NCI-H2196 (cell line): Measurements from ENCODE around the gene KPNB1.

ENCODE experiments used
- DNase-seq: peaks from one replicate; lab custom pipeline; 2025; ENCODE audit not compliant: unreplicated experiment; lab: John Stamatoyannopoulos, UW

Gene KPNB1

DNA sequence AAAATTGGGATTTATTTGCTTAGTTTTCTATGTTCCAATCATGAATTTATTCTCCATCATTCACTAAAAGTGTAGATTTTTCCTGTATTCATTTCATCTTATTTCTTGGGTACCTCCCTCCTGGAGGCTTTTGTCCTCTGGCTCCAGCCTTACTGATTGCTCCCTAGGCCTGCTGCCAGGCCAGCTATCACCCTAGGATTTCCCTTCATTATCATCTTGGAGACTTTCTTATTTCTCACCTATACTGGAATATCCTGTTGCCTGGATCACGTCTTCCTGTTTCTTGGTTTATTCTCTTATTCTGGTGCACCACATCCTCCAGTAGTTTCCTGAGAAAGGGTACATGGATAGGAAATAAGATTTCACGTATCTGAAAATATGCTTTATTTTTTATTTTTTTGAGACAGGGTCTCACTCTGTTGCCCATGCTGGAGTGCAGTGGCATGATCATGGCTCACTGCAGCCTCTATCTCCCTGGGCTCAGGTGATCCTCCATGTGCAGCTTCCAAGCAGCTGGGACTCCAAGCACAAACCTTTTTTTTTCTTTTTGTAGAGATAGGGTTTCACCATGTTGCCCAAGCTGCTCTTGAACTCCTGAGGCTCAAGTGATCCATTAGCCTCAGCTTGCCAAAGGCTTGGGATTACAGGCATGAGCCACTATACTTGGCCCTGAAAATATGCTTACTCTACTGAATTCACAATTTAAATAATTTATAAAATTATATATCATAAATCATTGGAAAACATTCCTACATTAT is 13.3 kb upstream of the KPNB1 start:
- peak; percentile 44 for DNase-seq

DNA sequence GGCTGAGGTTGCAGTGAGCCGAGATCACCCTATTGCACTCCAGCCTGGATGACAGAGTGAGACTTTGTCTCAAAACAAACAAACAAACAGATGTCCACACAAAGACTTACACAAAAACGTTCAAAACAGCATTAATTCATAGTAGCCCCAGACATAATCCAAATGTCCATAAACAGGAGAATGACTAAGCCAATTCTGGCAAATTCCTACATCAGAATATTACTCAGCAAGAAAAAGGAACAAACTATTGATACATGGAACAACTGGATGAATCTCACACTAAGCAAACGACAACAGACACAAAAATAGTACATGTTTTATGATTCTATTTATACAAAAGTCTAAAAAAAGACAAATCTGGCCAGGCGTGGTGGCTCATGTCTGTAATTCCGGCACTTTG is 10.8 kb upstream of the KPNB1 start:
- no peak for DNase-seq

DNA sequence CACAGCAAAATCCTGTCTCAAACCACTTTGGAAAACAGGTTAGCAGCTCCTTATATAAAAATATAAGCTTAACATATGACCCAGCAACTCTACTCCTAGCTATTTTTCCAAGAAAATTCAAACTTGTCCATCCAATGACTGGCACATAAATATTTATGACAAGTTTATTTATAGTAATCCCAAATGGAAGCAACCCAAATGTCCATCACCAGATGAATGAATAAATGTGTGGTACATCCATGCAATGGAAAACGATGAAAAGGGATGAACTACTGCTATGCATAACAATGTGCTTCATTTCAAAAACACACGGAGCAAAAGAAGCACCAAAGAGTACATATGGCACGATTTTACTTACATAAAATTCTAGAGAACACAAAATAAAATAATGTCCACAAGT is 9.6 kb upstream of the KPNB1 start:
- no peak for DNase-seq

DNA sequence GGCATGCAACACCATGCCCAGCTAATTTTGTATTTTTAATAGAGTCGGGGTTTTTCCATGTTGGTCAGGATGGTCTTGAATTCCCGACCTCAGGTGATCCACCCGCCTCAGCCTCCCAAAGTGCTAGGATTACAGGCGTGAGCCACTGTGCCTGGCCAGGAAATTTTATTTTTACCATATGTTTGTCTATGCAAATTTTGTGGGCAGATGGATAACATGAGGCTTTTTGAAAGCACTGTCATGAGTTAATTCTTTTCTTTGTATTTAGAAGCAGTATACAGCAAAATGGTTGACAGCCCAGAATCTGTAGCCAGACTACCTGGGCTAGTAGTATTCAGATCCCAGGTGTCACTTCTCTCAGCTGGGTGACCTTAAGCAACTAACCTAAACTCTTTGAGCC is 8.5 kb upstream of the KPNB1 start:
- no peak for DNase-seq

DNA sequence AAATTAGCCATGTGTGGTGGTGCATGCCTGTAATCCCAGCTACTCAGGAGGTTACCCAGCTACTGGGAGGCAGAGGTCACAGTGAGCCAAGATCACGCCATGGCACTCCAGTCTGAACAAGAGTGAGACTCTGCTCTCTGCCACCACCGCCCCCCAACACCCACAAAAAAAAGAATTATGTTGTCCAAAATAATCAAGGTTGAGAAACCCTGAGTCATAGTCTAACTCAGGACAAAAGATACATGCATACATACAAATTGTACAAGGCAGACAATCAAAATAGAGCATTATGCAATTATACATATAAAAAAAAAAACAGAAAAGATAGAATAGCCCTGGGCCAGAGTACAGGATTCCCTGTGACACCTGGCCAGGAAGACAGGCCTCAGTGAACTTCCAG is 6.6 kb upstream of the KPNB1 start:
- no peak for DNase-seq

DNA sequence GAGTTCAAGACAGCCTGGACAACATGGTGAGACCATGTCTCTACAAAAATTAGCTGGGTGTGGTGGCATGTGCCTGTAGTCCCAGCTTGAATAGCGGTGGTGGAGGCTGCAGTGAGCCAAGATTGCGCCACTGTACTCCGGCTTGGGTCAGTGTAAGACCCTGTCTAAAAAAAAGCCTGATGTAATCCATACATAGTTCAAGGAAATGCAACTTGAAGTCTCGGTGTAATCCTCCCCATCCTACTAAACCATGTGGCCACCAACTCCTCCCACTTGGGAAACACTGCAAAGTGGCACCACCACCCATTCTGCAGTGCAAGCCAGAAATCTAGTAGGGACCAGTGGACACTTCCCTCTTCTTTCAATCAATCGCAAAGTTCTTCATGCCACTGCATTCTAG is 5.4 kb upstream of the KPNB1 start:
- no peak for DNase-seq

DNA sequence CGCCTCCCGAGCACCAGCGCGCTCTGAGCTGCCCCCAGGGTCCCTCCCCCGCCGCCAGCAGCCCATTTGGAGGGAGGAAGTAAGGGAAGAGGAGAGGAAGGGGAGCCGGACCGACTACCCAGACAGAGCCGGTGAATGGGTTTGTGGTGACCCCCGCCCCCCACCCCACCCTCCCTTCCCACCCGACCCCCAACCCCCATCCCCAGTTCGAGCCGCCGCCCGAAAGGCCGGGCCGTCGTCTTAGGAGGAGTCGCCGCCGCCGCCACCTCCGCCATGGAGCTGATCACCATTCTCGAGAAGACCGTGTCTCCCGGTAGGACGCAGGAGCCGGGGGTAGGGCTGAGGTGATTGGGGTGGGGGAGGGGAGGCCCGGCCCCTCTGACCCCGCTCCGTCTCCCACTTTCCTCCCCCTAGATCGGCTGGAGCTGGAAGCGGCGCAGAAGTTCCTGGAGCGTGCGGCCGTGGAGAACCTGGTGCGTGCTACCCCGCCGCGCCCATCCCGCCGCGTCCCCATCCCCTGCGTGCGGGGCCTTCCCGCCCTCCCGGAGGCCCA is 329 bp downstream of the KPNB1 start:
- peak; percentile 54 for DNase-seq

DNA sequence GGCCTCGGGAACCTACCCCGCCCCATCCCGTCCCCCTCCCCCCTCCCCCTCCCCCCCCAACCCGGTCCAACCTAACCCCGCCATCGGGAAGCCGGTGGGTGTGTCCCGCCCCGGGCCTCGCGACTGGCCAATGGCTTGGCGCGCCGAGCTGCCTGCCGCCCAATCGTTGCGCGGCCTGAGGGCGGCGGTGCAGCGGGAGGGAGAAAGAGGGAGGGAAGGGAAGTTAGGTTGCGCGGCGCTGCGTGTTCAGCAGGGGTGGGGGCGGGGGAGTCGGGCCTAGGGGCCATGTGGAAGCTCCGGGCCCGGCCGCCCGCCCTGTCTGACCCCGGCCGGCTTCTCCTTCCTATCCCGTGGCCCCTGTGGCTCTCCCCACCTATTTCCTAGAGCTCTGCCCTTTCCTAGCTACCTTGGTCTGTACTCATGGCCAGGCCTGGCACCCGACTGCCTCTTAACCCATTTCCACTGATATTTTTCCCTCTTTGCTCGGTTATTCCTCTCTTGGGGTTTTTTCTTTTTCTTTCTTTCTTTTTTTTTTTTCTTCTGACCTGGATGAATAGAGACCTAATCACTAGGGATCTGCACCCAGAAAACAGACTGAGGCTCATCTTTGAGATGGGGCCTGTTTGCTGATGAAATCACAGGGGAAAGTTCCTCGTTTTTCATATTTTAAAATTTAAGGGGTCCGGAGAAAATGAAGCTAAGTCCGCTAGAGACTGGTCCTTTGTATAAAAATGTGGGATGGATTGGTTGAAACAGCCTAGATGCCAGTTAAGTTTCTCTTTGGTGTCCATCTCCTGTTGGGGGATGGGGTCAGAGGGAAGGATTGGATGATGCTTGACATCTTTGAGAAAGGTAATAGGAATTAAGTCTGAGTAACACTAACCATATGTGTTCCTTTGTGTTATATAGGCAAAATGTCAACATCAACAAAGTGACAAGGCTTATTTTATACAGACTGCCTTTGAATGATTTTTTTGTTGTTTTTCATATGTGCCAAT is 1.1 kb downstream of the KPNB1 start:
- peak; percentile 96 for DNase-seq

DNA sequence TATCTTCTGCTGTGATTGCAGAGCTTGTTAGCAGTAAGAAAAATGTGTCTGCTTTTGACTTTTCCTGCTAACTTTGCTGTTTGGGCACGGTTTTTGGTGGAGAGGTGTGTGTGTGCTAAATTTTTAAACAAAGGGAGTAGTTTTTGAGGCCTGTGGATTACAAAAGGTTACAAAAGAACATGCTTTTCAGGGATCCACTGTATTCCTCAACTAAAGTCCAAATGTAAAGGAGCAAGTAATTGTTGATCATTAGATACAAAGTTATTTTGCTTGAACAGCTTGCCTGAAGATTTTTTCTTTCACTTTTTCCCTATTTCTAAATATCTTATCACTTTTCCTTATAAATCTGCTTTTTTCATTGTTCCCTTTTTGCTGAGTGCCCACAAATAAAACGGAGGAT is 2.0 kb downstream of the KPNB1 start:
- DNase-seq = no peak

DNA sequence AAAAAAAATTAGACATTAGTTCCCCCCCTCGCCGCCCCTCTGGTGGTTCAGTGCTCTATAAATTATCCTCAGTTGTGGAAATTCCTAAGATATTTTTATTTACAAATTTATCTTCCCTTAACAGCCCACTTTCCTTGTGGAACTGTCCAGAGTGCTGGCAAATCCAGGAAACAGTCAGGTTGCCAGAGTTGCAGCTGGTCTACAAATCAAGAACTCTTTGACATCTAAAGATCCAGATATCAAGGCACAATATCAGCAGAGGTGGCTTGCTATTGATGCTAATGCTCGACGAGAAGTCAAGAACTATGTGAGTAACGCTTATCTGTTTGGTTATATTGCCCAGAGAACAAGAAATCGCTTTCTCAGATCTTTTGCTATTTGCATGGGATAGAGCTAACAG is 2.9 kb downstream of the KPNB1 start:
- no peak for DNase-seq

DNA sequence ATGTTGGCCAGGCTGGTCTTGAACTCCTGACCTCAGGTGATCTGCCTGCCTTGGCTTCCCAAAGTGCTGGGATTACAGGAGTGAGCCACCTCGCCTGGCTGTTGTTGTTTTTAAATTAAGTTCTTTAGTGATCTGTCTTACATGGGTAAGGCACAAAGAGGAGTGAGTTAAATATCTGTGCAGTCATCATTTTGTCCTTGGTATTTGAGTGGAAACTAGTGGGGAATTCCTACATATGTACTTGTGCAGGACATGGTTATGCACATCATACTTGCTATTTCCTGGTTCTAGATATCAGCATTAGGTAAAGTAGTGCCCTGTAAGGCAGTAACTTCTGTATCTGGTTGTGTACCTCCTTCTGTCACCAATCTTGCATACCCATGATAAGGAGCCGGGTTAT is 3.7 kb downstream of the KPNB1 start:
- DNase-seq = no peak

DNA sequence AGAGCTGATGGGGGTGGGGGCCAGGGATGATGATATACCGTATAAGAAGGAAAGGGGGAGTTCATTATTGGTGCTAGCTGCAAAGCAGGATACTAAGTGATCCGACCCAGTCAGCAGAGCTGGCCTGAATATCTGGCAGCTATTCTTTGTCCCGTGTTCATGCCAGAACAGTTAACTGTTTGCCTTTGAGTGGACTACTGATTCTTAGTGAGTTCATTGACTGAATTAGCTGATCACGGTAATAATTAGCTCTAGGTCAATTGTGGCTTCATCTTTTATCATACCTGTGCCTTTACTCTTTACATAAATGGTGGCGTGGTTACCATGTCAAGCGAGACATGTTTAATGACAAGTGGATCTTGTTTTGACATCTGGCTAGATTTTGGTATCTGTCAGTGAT is 5.3 kb downstream of the KPNB1 start:
- no peak for DNase-seq

DNA sequence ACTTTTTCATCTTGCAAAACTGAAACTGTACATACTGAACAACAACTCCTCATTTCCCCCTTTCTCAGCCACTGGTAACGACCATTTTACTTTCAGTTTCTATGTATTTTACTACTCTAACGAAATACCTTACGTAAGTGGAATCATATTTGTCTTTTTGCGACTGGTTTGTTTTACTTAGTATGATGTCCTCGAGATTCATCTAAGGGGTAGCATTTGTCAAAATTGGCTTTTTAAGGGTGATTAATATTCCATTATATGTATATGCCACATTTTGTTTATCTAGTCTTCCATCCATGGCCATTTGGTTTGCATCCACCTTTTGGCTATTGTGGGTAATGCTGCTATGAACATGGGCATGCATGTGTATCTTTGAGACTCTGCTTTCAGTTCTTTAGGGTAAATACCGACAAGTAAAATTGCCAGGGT is 10.4 kb downstream of the KPNB1 start:
- no peak for DNase-seq

DNA sequence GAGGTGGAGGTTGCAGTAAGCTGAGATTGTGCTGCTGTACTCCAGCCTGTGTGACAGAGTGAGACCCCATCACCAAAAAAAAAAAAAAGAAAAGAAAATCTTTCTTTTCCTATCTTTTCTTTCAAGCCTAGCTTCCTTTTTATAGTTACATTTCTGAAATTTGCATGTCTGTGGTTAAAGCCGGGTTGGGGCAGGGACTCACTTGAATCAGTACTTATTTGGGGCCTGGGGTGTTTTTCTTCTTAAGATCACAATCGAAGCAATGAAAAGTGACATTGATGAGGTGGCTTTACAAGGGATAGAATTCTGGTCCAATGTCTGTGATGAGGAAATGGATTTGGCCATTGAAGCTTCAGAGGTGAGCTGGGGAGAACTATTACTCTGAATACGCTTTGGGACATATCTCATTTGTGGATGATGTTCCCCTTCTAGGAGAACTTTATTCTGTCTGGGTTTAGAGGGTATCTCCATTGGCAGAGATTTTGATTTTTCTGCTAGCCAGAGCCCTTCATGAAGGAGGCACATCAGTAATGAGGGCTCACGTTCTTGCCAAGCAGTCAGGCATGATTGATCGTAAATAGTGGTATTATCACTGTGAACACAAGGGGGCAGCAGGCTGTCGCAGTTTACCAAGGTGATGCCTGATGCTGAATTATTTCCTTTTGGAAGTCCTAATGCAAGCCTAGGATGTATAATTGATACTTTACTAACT is 14.3 kb downstream of the KPNB1 start:
- DNase-seq = peak; percentile 68

DNA sequence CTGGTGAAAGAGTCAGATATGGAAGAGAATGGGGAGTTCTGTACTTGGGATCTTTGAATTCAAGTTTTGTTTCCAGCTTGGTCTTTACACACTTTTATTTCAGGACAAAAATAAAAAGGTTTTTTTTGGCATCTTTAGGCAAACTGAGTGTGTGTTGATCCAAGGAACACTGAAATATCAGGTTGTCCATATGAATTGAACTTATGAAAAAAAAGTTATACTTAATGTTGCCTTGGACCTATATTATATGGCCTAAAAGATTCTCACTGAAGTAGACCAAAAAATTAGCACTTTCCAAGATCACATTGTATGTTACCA is 14.9 kb downstream of the KPNB1 start:
- no peak for DNase-seq

DNA sequence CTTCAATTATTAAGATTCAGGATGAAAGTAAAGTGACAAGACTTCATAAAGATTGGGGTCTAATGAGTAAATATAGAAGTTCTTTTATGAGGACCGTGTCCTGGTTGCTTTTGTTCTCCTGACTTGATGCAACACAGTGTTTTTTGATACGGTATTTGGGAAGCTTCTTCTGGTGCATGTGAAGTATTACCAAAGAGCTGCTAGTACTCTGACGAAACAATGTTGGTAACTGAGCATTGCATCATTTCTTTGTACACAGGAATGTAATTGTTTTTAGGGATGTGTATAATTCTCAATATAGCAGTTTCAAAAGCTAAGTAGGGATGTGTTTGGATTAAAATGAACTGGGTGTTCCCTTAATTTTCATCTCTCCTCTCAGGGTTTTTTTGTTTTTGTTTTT is 15.9 kb downstream of the KPNB1 start:
- DNase-seq = no peak

DNA sequence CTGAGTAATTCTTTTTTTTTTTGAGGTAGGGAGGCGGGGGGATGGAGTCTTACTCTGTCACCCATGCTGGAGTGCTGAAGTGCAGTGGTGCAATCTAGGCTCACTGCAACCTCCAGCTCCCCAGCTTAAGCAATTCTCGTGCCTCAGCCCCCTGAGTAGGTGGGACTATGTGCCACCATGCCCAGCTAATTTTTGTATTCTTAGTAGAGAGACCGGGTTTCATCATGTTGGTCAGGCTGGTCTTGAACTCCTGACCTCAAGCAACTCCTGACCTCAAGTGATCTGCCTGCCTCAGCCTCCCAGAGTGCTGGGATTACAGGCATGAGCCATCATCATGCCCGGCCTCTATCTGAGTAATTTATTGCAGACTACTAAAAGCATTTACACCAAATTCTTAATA is 19.4 kb downstream of the KPNB1 start:
- no peak for DNase-seq

DNA sequence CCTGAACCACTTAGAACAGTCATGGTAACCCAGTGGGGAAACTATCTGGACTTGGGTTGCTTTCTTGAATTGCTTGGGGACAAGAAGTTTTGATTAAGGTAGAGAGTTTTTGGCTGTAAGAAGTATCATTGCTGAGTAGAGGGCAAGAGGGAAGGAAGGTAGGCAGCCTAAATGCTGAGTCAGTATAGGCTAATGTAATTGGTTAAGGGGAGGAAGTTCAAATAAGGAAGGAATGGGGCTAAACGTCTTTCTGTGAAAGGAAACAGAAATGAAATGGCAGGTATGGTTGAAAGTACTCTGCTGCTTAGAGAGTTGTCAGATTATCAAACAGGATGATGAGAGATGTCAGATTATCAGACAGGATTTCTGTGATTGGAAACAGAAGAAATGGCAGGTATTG is 20.3 kb downstream of the KPNB1 start:
- no peak for DNase-seq

DNA sequence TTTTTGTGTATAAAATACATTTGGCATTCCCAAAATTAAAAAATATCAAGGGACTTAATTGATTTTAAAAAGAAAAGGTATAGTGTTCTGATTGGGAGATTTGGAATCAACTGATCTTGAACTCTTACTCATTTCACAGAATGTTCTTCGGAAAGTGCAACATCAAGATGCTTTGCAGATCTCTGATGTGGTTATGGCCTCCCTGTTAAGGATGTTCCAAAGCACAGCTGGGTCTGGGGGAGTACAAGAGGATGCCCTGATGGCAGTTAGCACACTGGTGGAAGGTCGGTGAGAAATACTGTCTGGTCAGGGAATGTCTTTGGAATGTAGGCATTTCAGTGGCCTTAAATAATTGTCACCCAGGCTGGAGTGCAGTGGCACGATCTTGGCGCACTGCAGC is 24.8 kb downstream of the KPNB1 start:
- DNase-seq = no peak

DNA sequence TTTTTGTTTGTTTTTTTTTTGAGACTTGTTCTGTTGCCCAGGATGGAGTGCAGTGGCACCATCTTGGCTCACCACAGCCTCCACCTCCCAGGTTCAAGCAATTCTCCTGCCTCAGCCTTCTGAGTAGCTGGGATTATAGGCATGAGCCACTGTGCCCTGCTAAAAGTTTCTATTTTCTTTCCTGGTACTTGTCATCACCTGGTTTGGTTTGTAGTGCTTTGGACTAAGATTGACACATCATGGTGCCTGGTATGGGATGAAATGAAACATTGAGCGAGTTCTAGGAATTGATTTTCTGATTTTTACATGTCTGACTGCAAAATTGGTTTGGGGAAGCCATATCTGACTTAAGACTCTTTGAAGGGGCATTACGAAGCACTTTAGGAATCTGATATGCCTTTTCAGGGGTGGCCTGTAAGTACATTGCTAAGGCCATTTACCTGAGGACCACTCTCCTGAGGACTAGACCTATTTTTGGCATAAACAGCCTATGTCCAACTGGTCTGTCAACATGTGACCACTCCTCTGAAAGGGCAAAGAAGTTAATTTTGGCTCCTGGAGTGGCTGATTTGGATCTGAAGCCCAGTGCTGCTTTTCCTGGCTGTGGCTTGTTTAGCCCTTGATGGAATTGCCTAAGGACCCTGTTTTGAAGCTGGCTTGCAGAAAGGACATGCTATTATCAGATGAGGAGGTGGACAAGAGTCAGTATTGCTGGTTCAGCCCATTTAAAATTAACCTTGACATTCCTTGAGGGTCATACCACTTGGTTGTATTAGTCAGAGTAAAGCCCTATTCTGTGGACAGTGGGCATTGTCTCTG is 25.9 kb downstream of the KPNB1 start:
- DNase-seq = no peak

DNA sequence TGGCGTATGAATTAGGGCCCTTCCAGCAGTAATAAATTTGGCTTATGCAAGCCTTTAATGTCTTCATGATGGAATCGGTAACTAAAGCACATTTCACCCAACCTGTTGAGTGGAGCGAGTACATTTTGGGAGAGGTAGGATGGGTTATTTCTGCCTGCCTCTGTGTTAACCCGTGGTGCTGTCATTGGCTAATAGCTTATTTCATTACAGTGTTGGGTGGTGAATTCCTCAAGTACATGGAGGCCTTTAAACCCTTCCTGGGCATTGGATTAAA is 26.4 kb downstream of the KPNB1 start:
- no peak for DNase-seq
